Muscle of leg (tissue), 11 donors: ENCODE results near the gene DHX32. TPM values are rescaled to one million over a fixed set of nuclear protein-coding genes. Genes with fewer than 3 reads are reported as not detected.

ENCODE experiments used
- DNase-seq: peaks from one replicate; pipeline ENCODE4 v3.0.0; 2013
- H3K27ac ChIP-seq: one replicate; pipeline ENCODE4 v1.5.1; 2013; ENCODE audit warnings: mild to moderate bottlenecking, low read length, control low read depth
- H3K27me3 ChIP-seq: one replicate; pipeline ENCODE4 v1.6.1; 2013; ENCODE audit warnings: low read length; ENCODE audit not compliant: control insufficient read depth, insufficient read depth
- H3K36me3 ChIP-seq: one replicate; pipeline ENCODE4 v1.6.1; 2013; ENCODE audit warnings: low read length; ENCODE audit not compliant: control insufficient read depth, insufficient read depth
- H3K4me1 ChIP-seq: one replicate; pipeline ENCODE4 v1.6.1; 2013; ENCODE audit warnings: low read length; ENCODE audit not compliant: control insufficient read depth, insufficient read depth
- H3K4me3 ChIP-seq: one replicate; pipeline ENCODE4 v1.5.1; 2013; ENCODE audit warnings: low read length, control low read depth
- H3K9me3 ChIP-seq: replicated peaks from 2 replicates; pipeline ENCODE4 v1.6.1; 2013; ENCODE audit warnings: low read depth, low read length; ENCODE audit not compliant: control insufficient read depth
- WGBS: methylation state at CpG from one replicate; pipeline ENCODE4 v1.1.5; 2013; ENCODE audit warnings: missing lambda C conversion rate; ENCODE audit not compliant: insufficient coverage; 5-methylcytosine and 5-hydroxymethylcytosine counted together
- polyA plus RNA-seq, 8 donors: library from polyadenylated mRNA; unstranded; fragments of 120-200 nt; gene quantifications; one replicate each; pipeline versions ENCODE4 v1.2.1 to v1.2.3, GENCODE V29; 2013; ENCODE audit warnings: inconsistent platforms in 1 of 8, low replicate concordance in 1 of 8; ENCODE audit not compliant: insufficient read length in 8 of 8, insufficient read depth in 1 of 8
- total RNA-seq: library from RNA; stranded (reverse); fragments of 120-200 nt; gene quantifications from one replicate; pipeline ENCODE4 v1.2.4, GENCODE V29; 2013

The DHX32 gene
- total and polyA plus RNA-seq, 9 donors = 17.0 to 22.0 (median 18.1) TPM

DNA sequence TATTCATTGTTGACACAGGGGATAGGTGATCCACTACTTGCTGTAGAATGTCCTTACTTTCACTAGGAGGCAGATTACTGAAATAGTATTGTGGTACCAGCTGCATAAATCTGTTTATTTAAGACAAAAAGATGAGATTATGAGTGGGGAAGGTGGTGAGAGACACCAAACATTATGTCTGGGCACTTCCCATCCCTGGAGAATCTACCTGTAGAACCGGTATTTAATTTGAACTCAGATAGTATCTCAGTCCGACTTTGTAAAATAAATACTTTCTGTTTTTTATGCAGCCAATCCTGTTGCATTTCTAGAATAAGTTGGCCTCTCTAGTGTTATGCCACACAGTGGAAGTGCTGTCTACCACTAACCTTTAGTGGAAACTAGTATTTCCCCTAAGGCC lies 44.3 kb downstream of the DHX32 start:
- Histone ChIP-seq H3K4me3 (no peak overlapping the region), H3K36me3 (peaks cover 62% of the 10 kb centered on the region), H3K27me3 (no peaks in the 10 kb centered on the region), H3K27ac (no peak overlapping the region), H3K4me1 (no peaks in the 10 kb centered on the region), H3K9me3 (no peaks in the 10 kb centered on the region)
- WGBS = no CpG with 5 or more reads among the region's 2 CpGs
- DNase-seq = no peak

DNA sequence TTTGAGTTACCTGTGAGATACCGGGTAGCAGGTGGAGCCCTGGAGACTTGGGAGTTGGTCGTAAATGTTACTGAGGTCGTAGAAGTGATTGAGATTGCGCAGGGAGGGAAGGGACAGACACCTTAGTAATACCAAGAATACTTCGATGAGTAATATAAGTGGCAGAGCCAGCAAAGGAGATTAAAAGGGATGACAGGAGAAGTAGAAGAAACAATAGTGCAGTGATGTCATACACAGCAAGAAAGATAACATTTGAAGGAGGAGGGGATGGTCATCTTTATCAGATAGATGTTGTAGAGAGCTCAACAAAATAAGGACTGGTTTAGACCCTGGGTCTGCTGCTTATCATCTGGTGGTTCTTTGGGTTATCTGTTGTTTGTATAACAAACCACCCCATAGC lies 52.8 kb downstream of the DHX32 start:
- H3K4me1 ChIP-seq = peaks cover 21% of the 10 kb centered on the region
- peaks cover 54% of the 10 kb centered on the region for H3K36me3 ChIP-seq
- WGBS = 100% methylated on average over 3 of the region's 5 CpGs
- DNase-seq = no peak
- no peaks in the 10 kb centered on the region for H3K9me3 ChIP-seq
- no peaks in the 10 kb centered on the region for H3K27me3 ChIP-seq
- no peak overlapping the region for H3K27ac ChIP-seq
- no peak overlapping the region for H3K4me3 ChIP-seq

DNA sequence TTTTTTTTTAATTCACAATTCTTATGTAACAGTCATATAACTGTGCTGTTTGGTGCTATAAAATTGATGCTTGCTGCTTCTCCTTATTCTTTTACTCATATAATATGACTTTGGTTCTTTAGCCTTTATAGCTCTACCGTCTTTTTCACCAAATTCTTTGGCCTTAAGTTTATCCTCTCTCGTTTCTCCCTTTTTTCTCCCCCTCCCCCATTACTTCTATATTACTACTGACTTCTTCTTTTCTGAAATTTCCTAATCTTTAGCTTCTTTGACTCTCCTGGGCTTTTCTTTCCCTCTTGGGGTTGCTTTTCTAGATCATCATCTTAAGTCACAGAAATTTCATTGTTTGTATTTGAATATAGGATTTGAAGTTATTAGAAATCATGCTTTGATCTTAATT lies 54.0 kb downstream of the DHX32 start:
- 86% methylated on average over 1 of the region's 2 CpGs for WGBS
- Histone ChIP-seq H3K27ac (no peak overlapping the region), H3K4me3 (no peak overlapping the region), H3K36me3 (peaks cover 46% of the 10 kb centered on the region), H3K27me3 (no peaks in the 10 kb centered on the region), H3K9me3 (no peaks in the 10 kb centered on the region), H3K4me1 (peaks cover 26% of the 10 kb centered on the region)
- no peak for DNase-seq

DNA sequence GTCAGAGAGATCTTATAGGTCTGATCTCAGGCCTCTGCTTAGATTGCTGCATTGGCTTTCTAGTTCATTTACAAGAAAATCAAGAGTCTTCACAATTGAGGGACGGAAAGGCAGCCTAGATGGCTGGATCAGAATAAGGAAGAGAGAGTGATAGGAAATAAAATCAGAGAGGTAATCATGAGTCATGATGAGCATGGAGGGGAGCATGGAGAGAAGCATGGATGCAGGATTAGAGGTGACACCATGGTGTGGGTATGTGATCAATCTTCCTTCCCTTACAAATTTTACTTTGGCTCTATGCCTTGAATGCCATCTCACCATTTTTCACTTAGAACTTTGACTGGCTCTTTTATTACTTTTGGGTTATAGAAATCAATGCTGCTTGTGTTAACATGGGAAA lies 56.4 kb downstream of the DHX32 start:
- 73% methylated on average over 1 of the region's 1 CpG for WGBS
- peak overlapping the region; percentile 99 for H3K4me3 ChIP-seq
- H3K4me1 ChIP-seq = peaks cover 30% of the 10 kb centered on the region
- H3K27me3 ChIP-seq = no peaks in the 10 kb centered on the region
- H3K27ac ChIP-seq = no peak overlapping the region
- no peaks in the 10 kb centered on the region for H3K9me3 ChIP-seq
- no peak for DNase-seq
- peaks cover 33% of the 10 kb centered on the region for H3K36me3 ChIP-seq

DNA sequence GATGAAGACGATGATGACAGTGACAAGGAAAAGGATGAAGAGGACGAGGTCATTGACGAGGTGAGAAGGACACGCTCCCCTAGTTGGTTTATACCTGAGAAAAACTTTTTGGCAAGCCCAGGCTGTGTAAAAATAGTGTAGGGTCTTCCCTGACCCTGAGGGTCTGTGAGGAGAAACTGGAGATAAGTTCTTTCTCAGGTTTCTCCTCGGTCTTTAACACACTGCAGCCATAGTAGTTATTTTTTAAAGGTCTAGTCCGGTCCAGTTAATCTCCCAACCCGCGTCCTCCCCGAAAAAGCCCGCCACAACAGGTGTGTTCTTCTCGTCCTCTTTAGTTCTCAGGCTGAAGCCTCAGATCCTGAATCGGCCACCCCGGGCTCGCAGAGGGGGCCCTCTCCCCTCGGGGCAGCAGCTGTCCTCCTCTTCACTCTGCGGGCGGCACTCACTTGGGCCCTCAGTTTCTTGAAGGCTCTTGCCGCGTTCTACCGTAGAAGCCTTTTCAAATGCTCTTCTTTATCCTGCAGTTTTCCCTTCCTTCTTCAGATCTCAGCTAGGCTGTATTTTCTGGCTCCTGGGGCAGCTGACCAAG lies 57.3 kb downstream of the DHX32 start:
- Histone ChIP-seq H3K27me3 (no peaks in the 10 kb centered on the region), H3K9me3 (no peaks in the 10 kb centered on the region), H3K27ac (peak overlapping the region; percentile 82), H3K4me3 (peak overlapping the region; percentile 99), H3K36me3 (peaks cover 28% of the 10 kb centered on the region), H3K4me1 (peaks cover 27% of the 10 kb centered on the region)
- peak; percentile 14 for DNase-seq
- WGBS = 0% methylated on average over 18 of the region's 20 CpGs

DNA sequence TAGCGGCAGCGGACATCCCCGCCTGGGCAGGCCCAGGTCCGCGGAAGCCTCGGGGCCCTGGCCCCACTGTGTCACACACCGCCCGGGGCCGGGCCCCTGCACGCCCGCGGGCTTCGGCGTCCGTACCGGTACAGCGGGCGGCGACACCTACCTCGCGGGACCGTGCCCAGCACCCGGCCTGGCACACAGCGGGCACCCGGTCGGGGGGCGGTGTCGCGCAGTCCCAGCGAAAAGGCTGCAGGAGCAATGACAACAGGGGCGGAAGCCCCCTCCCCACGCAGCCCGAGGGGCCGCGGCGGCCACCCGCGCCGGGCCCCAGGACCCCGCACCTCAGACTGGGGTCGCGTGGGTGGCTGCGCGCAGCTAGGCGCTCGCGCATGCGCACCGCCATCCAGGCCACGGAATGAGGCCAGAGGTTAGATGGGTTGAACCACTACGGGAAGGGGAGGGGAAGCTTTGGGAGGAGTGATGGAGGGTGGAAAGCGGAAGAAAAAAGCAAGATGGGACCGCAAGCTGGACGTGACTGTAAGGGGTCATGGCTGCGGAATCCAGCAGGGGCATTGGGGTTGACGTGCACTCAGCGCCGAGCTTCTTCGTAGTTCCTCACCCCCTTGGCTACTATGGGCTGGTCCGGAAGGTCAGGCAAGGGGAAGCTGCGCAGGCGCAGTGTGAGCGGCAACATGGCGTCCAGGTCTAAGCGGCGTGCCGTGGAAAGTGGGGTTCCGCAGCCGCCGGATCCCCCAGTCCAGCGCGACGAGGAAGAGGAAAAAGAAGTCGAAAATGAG lies 58.0 kb downstream of the DHX32 start, which contains the start of the genes BCCIP and UROS:
Gene BCCIP (plus strand): TSS at position 669 of the 785 bp plus-strand sequence. CDS start 12 bp downstream, at position 681.
Gene UROS (minus strand): TSS at position 381 of the 785 bp plus-strand sequence. CDS start 6,759 bp downstream, outside the sequence.
- peaks cover 25% of the 10 kb centered on the region for H3K4me1 ChIP-seq
- H3K4me3 ChIP-seq = peak within 1 kb of the TSS; percentile 99
- H3K27ac ChIP-seq = peak within 1 kb of the TSS; percentile 82
- H3K9me3 ChIP-seq = no peaks in the 10 kb centered on the region
- peaks cover 21% of the 10 kb centered on the region for H3K36me3 ChIP-seq
- peak; percentile 94 for DNase-seq
- under 1% methylated on average over 74 of the region's 74 CpGs for WGBS
- no peaks in the 10 kb centered on the region for H3K27me3 ChIP-seq

DNA sequence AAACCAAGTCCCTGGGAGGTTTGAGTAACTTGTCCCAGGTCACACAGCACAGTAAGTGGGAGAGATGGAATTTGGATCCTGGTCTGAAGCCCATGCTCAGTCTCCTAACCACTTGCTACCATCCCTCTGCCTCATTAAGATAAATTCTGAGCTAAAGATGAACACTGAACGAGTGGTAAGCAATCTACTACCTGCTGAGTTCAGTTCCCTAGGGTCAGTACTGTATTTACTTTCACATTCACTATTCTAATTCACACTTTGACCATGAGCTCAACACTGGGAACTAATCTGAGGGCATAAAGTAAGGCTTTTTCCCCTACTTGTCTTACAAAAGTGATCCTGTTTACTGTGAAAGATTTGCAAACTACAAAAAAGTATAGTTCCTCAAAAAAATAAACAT lies 60.4 kb downstream of the DHX32 start:
- Histone ChIP-seq H3K36me3 (peaks cover 15% of the 10 kb centered on the region), H3K27me3 (no peaks in the 10 kb centered on the region), H3K9me3 (no peaks in the 10 kb centered on the region), H3K4me3 (no peak overlapping the region), H3K27ac (no peak overlapping the region), H3K4me1 (peaks cover 25% of the 10 kb centered on the region)
- WGBS = no CpG with 5 or more reads among the region's 1 CpG
- no peak for DNase-seq

DNA sequence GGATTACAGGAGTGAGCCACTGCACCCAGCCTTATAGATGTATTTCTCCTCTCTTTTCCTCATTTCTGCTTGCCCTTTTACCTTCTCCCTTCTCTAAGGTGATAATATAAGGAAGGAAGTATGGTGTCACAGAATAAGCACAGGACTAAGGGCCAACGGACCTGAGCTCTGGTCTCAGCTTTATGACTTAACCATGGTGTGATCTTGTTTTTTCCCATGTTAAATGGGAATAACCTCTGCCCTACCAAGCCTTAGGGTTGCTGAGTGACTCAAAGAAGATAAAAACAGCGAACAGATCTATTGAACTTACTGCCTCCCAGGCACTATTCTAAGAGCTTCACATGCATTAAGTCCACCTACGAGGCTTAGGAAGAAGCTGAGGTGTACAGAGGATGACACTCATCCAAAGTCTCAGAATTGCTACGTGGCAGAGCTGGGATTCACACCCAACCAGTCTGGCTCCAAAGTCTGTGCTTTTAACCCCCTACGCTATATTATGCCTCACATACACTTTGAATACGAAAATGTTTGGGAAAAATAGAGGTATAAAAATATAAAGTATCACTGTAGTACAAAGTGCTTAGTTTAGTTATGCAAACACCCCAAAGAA lies 63.6 kb downstream of the DHX32 start:
- H3K4me1 ChIP-seq = peaks cover 18% of the 10 kb centered on the region
- H3K36me3 ChIP-seq = peaks cover 27% of the 10 kb centered on the region
- no peaks in the 10 kb centered on the region for H3K27me3 ChIP-seq
- no peak for DNase-seq
- H3K27ac ChIP-seq = no peak overlapping the region
- no peaks in the 10 kb centered on the region for H3K9me3 ChIP-seq
- 88% methylated on average over 1 of the region's 6 CpGs for WGBS
- no peak overlapping the region for H3K4me3 ChIP-seq

DNA sequence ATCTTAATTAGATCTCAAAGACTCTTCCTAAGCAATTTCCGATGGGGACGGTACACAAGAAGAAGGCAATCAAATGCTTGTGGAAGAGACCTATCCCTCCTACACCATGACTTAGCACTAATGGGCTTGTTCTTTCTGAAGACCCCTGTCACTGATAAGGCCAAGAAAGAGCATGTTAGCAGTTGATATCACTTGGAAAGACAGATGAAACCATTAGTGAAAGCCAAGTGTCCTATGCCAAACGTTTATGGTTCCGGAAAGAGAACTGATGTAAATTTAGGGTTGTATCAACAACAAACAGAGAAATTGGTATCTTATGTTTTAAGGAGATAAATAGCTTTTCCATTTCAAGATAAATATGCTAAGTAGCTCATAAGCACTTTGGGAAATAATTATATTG lies 64.5 kb downstream of the DHX32 start:
- no peak overlapping the region for H3K27ac ChIP-seq
- H3K36me3 ChIP-seq = peaks cover 27% of the 10 kb centered on the region
- no peaks in the 10 kb centered on the region for H3K27me3 ChIP-seq
- no peak for DNase-seq
- no peaks in the 10 kb centered on the region for H3K9me3 ChIP-seq
- peaks cover 11% of the 10 kb centered on the region for H3K4me1 ChIP-seq
- no peak overlapping the region for H3K4me3 ChIP-seq
- no CpG with 5 or more reads among the region's 4 CpGs for WGBS

DNA sequence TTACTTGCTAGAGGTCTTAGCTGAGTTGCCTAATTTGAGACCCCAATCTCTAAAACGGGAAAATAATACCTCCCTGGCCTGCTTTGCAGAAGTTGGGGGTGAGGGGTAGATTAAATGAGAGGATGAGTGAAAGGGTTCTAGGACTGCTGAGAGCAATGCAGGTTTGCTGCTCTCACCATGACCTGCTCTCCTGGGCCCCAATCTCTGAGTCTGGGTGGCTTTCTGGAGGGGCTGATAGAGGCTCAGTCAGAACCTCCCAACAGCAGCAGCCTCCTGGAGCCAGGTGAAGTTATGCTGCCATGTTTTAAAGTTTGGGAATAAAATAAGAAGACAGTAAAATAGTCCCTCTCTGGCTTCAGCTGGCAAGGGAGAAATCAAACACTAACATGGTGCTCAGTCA lies 65.3 kb downstream of the DHX32 start:
- peaks cover 29% of the 10 kb centered on the region for H3K36me3 ChIP-seq
- no CpG with 5 or more reads among the region's 1 CpG for WGBS
- no peak overlapping the region for H3K27ac ChIP-seq
- DNase-seq = no peak
- H3K4me1 ChIP-seq = peaks cover 11% of the 10 kb centered on the region
- H3K27me3 ChIP-seq = no peaks in the 10 kb centered on the region
- no peak overlapping the region for H3K4me3 ChIP-seq
- H3K9me3 ChIP-seq = no peaks in the 10 kb centered on the region
